Astrocyte (in vitro differentiated cells and primary cell): ENCODE data around the gene GFPT2.

ENCODE experiments used
- CTCF ChIP-seq: IDR thresholded peaks from 2 replicates; pipeline ENCODE4 v1.5.1; 2011; ENCODE audit warnings: low read depth, mild to moderate bottlenecking, inconsistent platforms, low read length, moderate library complexity; ENCODE audit not compliant: insufficient read depth
- EZH2 ChIP-seq: IDR thresholded peaks from 2 replicates; pipeline ENCODE4 v1.6.1; 2012; ENCODE audit warnings: mild to moderate bottlenecking, low read length, inconsistent platforms; ENCODE audit not compliant: insufficient read depth

DNA sequence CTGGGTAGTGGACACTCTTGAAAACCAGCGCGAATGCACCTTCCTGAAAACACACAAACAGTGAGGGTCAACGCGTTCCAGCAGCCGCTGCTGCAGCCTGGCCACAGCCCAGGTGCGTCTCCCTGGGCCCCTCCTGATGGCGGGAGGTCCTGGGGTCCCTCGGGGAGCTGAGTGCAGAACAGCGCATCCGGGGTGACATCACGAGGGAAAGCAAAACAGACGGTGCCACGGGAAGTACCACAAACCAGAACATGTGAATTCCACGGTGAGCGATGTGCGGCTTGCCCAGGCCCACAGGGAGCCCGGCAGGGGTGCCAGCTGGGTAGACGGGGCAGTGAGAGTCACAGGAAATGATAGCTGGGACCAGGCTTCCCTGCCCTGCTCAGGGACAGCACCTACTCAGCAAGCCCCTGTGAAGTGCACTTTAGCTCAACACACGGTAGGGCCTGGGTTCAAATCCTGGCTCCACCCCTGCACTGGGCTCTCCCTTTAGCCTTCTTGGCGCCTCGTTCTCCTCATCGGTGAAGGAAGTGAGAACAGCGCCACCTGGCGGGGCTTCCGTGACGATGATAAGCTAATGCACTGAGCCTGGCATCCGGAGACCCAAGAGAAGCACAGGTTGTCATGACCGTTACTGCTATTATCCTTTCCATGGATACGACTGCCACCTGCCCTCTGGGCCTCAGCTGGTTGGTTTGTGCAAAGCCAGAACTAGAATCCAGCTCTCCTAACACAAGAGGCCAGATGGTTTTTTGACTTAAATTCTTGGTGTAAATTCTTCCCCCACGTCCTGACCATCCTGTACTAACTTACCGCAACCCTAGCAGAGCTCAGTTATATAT lies 24.6 kb downstream of the GFPT2 start:
- peak; percentile 60 for TF ChIP-seq CTCF
- no peak for TF ChIP-seq EZH2
